Measurements from ENCODE around the gene NOS3. TPM values are rescaled to one million over a fixed set of nuclear protein-coding genes. Genes with fewer than 3 reads are reported as not detected.

Gene NOS3
- polyA plus RNA-seq, 1 donor from 2014 or later = not detected

GRCh38 chr7:150950496-150951180 is 40.2 kb upstream of the NOS3 start:
- no peak overlapping the region for H2AFZ ChIP-seq (ENCODE audit: low read depth, low read length)
- no peaks in the 10 kb centered on the region for H3F3A ChIP-seq (ENCODE audit: insufficient read depth, low read length, poor library complexity, severe bottlenecking)
- no peak overlapping the region for H3K4me3 ChIP-seq (ENCODE audit: low read length)
- no peaks in the 10 kb centered on the region for H3K9me3 ChIP-seq (ENCODE audit: low read length)
- H3K4me2 ChIP-seq (ENCODE audit: low read length) = no peak overlapping the region
- TF ChIP-seq CTCF (IDR thresholded peaks at IDR 0.05; ENCODE audit: poor library complexity, severe bottlenecking) (no peak), POLR2AphosphoS5 (IDR thresholded peaks at IDR 0.05) (no peak), MXI1 (conservative IDR thresholded peaks at IDR 0.05; ENCODE audit: poor library complexity, severe bottlenecking) (no peak), RAD21 (conservative IDR thresholded peaks at IDR 0.05) (no peak), TAF1 (IDR thresholded peaks at IDR 0.05; ENCODE audit: low read depth) (no peak), EZH2 (IDR thresholded peaks at IDR 0.05; ENCODE audit: borderline replicate concordance, insufficient read depth, low read length, poor library complexity, severe bottlenecking) (no peak), REST (IDR thresholded peaks at IDR 0.05; ENCODE audit: borderline replicate concordance) (no peak), SMC3 (conservative IDR thresholded peaks at IDR 0.05; ENCODE audit: poor library complexity) (no peak), EP300 (conservative IDR thresholded peaks at IDR 0.05; ENCODE audit: poor library complexity, severe bottlenecking) (no peak)
- H3K36me3 ChIP-seq (ENCODE audit: insufficient read depth, low read length) = peaks cover 8% of the 10 kb centered on the region
- no peaks in the 10 kb centered on the region for H3K79me2 ChIP-seq (replicated peaks; ENCODE audit: insufficient read depth, low read length)
- no peak overlapping the region for H3K9ac ChIP-seq (ENCODE audit: low read length)
- no peaks in the 10 kb centered on the region for H3K27me3 ChIP-seq (ENCODE audit: insufficient read depth, low read depth, low read length)
- H3K9me2 ChIP-seq (ENCODE audit: insufficient read depth, low read length) = no peaks in the 10 kb centered on the region
- H4K20me1 ChIP-seq (ENCODE audit: insufficient read depth) = no peaks in the 10 kb centered on the region
- no peak overlapping the region for H3K27ac ChIP-seq (ENCODE audit: low read length)

- no peaks in the 10 kb centered on the region for H4K20me1 ChIP-seq (ENCODE audit: insufficient read depth)
- H3K27ac ChIP-seq (ENCODE audit: low read length) = no peak overlapping the region
- H3F3A ChIP-seq (ENCODE audit: insufficient read depth, low read length, poor library complexity, severe bottlenecking) = no peaks in the 10 kb centered on the region
- H3K9ac ChIP-seq (ENCODE audit: low read length) = no peak overlapping the region
- no peaks in the 10 kb centered on the region for H3K9me3 ChIP-seq (ENCODE audit: low read length)
- H3K9me2 ChIP-seq (ENCODE audit: insufficient read depth, low read length) = no peaks in the 10 kb centered on the region
- TF ChIP-seq MXI1 (conservative IDR thresholded peaks at IDR 0.05; ENCODE audit: poor library complexity, severe bottlenecking) (no peak), REST (IDR thresholded peaks at IDR 0.05; ENCODE audit: borderline replicate concordance) (no peak), POLR2AphosphoS5 (IDR thresholded peaks at IDR 0.05) (no peak), TAF1 (IDR thresholded peaks at IDR 0.05; ENCODE audit: low read depth) (no peak), EZH2 (IDR thresholded peaks at IDR 0.05; ENCODE audit: borderline replicate concordance, insufficient read depth, low read length, poor library complexity, severe bottlenecking) (no peak), EP300 (conservative IDR thresholded peaks at IDR 0.05; ENCODE audit: poor library complexity, severe bottlenecking) (no peak), RAD21 (conservative IDR thresholded peaks at IDR 0.05) (no peak), SMC3 (conservative IDR thresholded peaks at IDR 0.05; ENCODE audit: poor library complexity) (no peak), CTCF (IDR thresholded peaks at IDR 0.05; ENCODE audit: poor library complexity, severe bottlenecking) (no peak)
- H2AFZ ChIP-seq (ENCODE audit: low read depth, low read length) = no peak overlapping the region
- peaks cover 8% of the 10 kb centered on the region for H3K36me3 ChIP-seq (ENCODE audit: insufficient read depth, low read length)
- no peaks in the 10 kb centered on the region for H3K27me3 ChIP-seq (ENCODE audit: insufficient read depth, low read depth, low read length)
- no peaks in the 10 kb centered on the region for H3K79me2 ChIP-seq (replicated peaks; ENCODE audit: insufficient read depth, low read length)
- no peak overlapping the region for H3K4me2 ChIP-seq (ENCODE audit: low read length)
- H3K4me3 ChIP-seq (ENCODE audit: low read length) = no peak overlapping the region
These were observed 39.7 kb upstream of the NOS3 start for GRCh38 chr7:150951181-150951520.
